Small intestine (tissue), 7 donors: ENCODE measurements around the gene NPFF. TPM values are rescaled to one million over a fixed set of nuclear protein-coding genes. Genes with fewer than 3 reads are reported as not detected.

Experiments used
- DNase-seq, 2 donors: peaks; one replicate each; pipeline versions ENCODE4 v3.0.0 to v3.0.0-alpha.2; 2013
- FAIRE-seq: peaks from 2 replicates; lab custom pipeline; 2012; peaks lifted over from hg19 to GRCh38; lab: Jason Lieb, UNC
- H3K27ac ChIP-seq, 3 donors: one replicate each; pipeline ENCODE4 v1.5.1; 2013; ENCODE audit warnings: low read length in 2 of 3, mild to moderate bottlenecking in 2 of 3, control low read depth in 1 of 3, inconsistent platforms in 1 of 3, low read depth in 1 of 3, moderate library complexity in 1 of 3
- H3K27me3 ChIP-seq, 3 donors: one replicate each; pipeline ENCODE4 v1.6.1; 2013; ENCODE audit warnings: low read length in 3 of 3, inconsistent platforms in 1 of 3; ENCODE audit not compliant: control insufficient read depth in 3 of 3, insufficient read depth in 3 of 3
- H3K36me3 ChIP-seq, 3 donors: one replicate each; pipeline ENCODE4 v1.6.1; 2013; ENCODE audit warnings: low read length in 3 of 3, inconsistent platforms in 1 of 3, low read depth in 1 of 3, mild to moderate bottlenecking in 1 of 3, moderate library complexity in 1 of 3; ENCODE audit not compliant: control insufficient read depth in 3 of 3, insufficient read depth in 2 of 3
- H3K4me1 ChIP-seq, 3 donors: one replicate each; pipeline ENCODE4 v1.6.1; 2013; ENCODE audit warnings: low read length in 2 of 3, inconsistent platforms in 1 of 3, low read depth in 1 of 3, mild to moderate bottlenecking in 1 of 3, moderate library complexity in 1 of 3; ENCODE audit not compliant: control insufficient read depth in 3 of 3, insufficient read depth in 2 of 3
- H3K4me3 ChIP-seq, 3 donors: one replicate each; pipeline ENCODE4 v1.5.1; 2013; ENCODE audit warnings: low read length in 3 of 3, control low read depth in 1 of 3, inconsistent platforms in 1 of 3, low read depth in 1 of 3, mild to moderate bottlenecking in 1 of 3, moderate library complexity in 1 of 3
- H3K9me3 ChIP-seq, 2 donors: one replicate each; pipeline ENCODE4 v1.6.1; 2013; ENCODE audit warnings: low read depth in 1 of 2, low read length in 1 of 2; ENCODE audit not compliant: control insufficient read depth in 2 of 2, insufficient read depth in 1 of 2
- WGBS, 3 donors: extraction: QIAGEN DNeasy Blood & Tissue Kit; methylation state at CpG; one replicate each; pipeline ENCODE4 v1.1.7; 2013; 5-methylcytosine and 5-hydroxymethylcytosine counted together
- polyA plus RNA-seq, 4 donors: library from polyadenylated mRNA; stranded (reverse) in 3 of 4; unstranded in 1 of 4; fragments of 200-250 nt in 3 of 4; fragments of 120-200 nt in 1 of 4; gene quantifications; one replicate each; pipeline versions ENCODE4 v1.2.1 to v1.2.3, GENCODE V29; 2013
- donor health status: healthy with polysubstance abuse.
- donor health status: control.
- donor health status: control.
- donor health status: Bipolar disorder and iron deficiency.
- donor health status: healthy.

NPFF gene
- polyA plus RNA-seq, 4 donors: 0.12 to 4.2 TPM; not detected in 2

GRCh38 chr12:53538209-53538689 is 31.0 kb upstream of the NPFF start:
- Histone ChIP-seq H3K27me3 (no peaks in the 10 kb centered on the region), H3K4me3 (no peak overlapping the region), H3K9me3 (no peaks in the 10 kb centered on the region), H3K27ac (peak overlapping the region in 2 of 3 donors; percentile 10 to 43), H3K4me1 (peaks cover 0 to 3% (median 0%) of the 10 kb centered on the region in 3 donors), H3K36me3 (peaks cover 3 to 56% (median 11%) of the 10 kb centered on the region in 3 donors)
- FAIRE-seq (no peak), DNase-seq (peak; percentile 76 to 85)
- WGBS, 3 donors: 21 to 38% (median 38%) methylated on average over 1 of the region's 1 CpG

DNA sequence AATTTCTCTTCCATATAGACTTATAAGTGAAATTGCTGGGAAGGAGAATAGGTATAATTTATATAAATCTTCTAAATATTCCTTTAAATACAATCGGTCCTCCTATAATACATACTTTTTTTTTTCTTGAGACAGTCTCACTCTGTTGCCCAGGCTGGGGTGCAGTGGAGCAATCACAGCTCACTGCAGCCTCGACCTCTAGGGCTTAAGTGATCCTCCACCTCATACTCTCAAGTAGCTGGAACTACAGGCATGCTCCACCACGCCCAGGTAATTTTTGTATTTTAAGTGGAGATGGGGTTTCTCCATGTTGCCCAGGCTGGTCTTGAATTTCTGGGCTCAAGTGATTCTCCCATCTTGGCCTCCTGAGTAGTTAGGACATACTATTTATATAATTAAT is 29.7 kb upstream of the NPFF start:
- no peaks in the 10 kb centered on the region for H3K27me3 ChIP-seq
- H3K4me3 ChIP-seq: no peak overlapping the region
- H3K36me3 ChIP-seq: peaks cover 10 to 61% (median 18%) of the 10 kb centered on the region in 3 donors
- no peak for DNase-seq
- FAIRE-seq: no peak
- H3K4me1 ChIP-seq: peaks cover 0 to 3% (median 0%) of the 10 kb centered on the region in 3 donors
- WGBS, 3 donors: 83 to 93% (median 91%) methylated on average over 3 of the region's 3 CpGs
- no peaks in the 10 kb centered on the region for H3K9me3 ChIP-seq
- no peak overlapping the region for H3K27ac ChIP-seq

DNA sequence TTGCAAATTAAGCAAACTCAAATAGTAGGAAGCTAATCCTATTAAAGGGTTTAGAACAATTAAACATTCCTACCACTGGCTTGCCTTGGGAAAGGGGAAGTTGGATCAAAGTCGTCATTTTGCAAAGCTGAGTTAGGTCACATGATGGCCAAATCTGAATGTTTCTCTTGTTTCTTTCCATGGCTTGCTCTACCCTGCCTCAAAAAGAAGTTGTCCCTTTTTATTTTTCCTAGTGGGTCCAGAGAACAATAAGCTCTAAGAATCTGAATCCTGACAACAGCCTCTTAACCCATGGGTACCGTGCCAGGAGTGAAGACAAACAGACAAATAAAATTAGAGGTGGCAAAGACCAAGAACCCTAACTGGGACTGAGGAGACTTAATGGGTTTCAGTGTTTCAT is 26.2 kb upstream of the NPFF start:
- DNase-seq (no peak), FAIRE-seq (no peak)
- Histone ChIP-seq H3K36me3 (peaks cover 13 to 65% (median 28%) of the 10 kb centered on the region in 3 donors), H3K4me3 (no peak overlapping the region), H3K9me3 (no peaks in the 10 kb centered on the region), H3K4me1 (peaks cover 0 to 3% (median 0%) of the 10 kb centered on the region in 3 donors), H3K27me3 (no peaks in the 10 kb centered on the region), H3K27ac (no peak overlapping the region)
- WGBS, 3 donors: 84 to 96% (median 92%) methylated on average over 2 of the region's 2 CpGs

DNA sequence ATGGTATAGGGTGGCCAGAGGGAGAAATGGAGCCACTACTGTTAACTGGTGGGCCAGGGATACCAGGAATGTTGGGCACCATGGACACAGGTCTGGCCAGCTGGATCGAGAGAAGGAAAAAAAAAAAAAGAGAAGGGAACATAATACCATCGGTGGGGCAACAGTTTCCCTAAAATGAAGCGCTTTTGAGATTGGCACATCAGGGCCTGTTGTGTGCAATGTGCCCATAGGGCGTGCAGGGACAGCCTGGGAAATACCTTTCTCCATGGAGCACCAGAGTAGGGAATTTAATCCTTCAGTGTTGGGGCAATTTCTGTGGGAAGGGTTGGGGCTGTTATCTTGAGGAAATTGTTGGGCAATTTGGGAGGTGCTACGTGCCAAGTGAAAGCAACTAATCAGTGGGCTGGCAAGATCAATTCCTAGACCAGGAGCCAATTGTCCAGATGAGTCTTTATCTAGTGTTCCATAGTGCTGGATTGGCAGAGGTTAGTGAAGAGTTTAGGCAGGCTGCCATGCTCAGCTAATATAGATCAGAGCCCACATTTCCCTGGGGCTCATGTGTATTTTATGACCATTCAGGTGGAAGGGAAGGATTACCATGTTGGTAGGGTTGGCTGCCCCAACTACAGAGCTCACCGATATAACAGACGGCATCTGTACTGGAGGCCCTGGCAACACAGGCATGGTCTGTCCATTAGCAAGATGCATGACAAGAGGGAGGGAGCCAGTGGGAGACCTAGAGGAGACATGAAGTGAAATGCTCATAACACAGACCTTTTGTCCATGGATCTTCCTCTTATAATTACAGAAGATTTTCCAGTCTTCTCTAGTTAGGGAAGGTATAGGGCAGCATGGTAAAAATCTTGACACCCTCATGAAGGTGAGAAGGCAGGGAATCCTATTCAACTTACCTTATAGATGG is 25.5 kb upstream of the NPFF start:
- DNase-seq (no peak), FAIRE-seq (no peak)
- no peaks in the 10 kb centered on the region for H3K27me3 ChIP-seq
- no peaks in the 10 kb centered on the region for H3K9me3 ChIP-seq
- no peak overlapping the region for H3K27ac ChIP-seq
- peaks cover 13 to 68% (median 28%) of the 10 kb centered on the region in 3 donors for H3K36me3 ChIP-seq
- no peak overlapping the region for H3K4me3 ChIP-seq
- WGBS, 3 donors: 84 to 90% (median 90%) methylated on average over 7 of the region's 7 CpGs
- H3K4me1 ChIP-seq: no peaks in the 10 kb centered on the region

- no peaks in the 10 kb centered on the region for H3K4me1 ChIP-seq
- no peaks in the 10 kb centered on the region for H3K27me3 ChIP-seq
- H3K9me3 ChIP-seq: no peaks in the 10 kb centered on the region
- peaks cover 13 to 67% (median 25%) of the 10 kb centered on the region in 3 donors for H3K36me3 ChIP-seq
- H3K27ac ChIP-seq: no peak overlapping the region
- no peak overlapping the region for H3K4me3 ChIP-seq
- FAIRE-seq (no peak), DNase-seq (no peak)
- WGBS, 3 donors: 74 to 86% (median 78%) methylated on average over 3 of the region's 3 CpGs
Observed at GRCh38 chr12:53532021-53532420, 24.7 kb upstream of the NPFF start.

DNA sequence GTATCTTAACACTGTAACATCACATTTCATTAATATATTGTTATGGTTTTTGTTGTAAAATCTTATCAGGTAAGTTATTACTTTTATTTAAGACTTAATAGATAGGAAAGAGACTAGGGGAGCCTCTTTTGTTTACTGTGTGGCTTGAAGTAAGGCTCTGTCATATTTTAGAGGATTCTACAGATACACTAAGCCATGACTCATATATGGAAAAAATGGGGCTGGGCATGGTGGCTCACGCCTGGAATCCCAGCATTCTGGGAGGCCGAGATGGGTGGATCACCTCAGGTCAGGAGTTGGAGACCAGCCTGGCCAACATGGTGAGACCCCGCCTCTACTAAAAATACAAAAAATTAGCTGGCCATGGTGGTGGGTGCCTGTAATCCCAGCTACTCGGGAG is 23.6 kb upstream of the NPFF start:
- peaks cover 13 to 64% (median 25%) of the 10 kb centered on the region in 3 donors for H3K36me3 ChIP-seq
- no peak overlapping the region for H3K4me3 ChIP-seq
- no peak for FAIRE-seq
- WGBS, 3 donors: 92 to 93% (median 93%) methylated on average over 4 of the region's 4 CpGs
- DNase-seq: no peak
- no peak overlapping the region for H3K27ac ChIP-seq
- no peaks in the 10 kb centered on the region for H3K4me1 ChIP-seq
- no peaks in the 10 kb centered on the region for H3K9me3 ChIP-seq
- no peaks in the 10 kb centered on the region for H3K27me3 ChIP-seq

GRCh38 chr12:53530061-53530460 is 22.8 kb upstream of the NPFF start:
- 92 to 97% (median 97%) methylated on average over 2 of the region's 2 CpGs for WGBS, 3 donors
- H3K9me3 ChIP-seq: no peaks in the 10 kb centered on the region
- FAIRE-seq: no peak
- H3K27ac ChIP-seq: no peak overlapping the region
- H3K27me3 ChIP-seq: no peaks in the 10 kb centered on the region
- no peak for DNase-seq
- H3K4me3 ChIP-seq: no peak overlapping the region
- H3K4me1 ChIP-seq: no peaks in the 10 kb centered on the region
- H3K36me3 ChIP-seq: peaks cover 13 to 62% (median 24%) of the 10 kb centered on the region in 3 donors

- FAIRE-seq (no peak), DNase-seq (no peak)
- no peak overlapping the region for H3K27ac ChIP-seq
- H3K4me3 ChIP-seq: no peak overlapping the region
- H3K9me3 ChIP-seq: no peaks in the 10 kb centered on the region
- no peaks in the 10 kb centered on the region for H3K27me3 ChIP-seq
- 96 to 97% (median 96%) methylated on average over 13 of the region's 13 CpGs for WGBS, 3 donors
- no peaks in the 10 kb centered on the region for H3K4me1 ChIP-seq
- peaks cover 0 to 55% (median 22%) of the 10 kb centered on the region in 3 donors for H3K36me3 ChIP-seq
Observed at GRCh38 chr12:53524476-53524875, 17.2 kb upstream of the NPFF start.
